HS-5 (cell line): ENCODE data around the gene MID1.
"Not testable (repeated sequence)": the region's sequence is repeated elsewhere in the genome, so short reads cannot be mapped to it uniquely, and the experiment has no call there.

Experiments
- DNase-seq: peaks from one replicate; pipeline ENCODE4 v3.0.0-alpha.2; 2012; ENCODE audit warnings: low read depth

MID1 gene

GRCh38 chrX:10617186-10617998 lies 3.0 kb downstream of the MID1 start:
- DNase-seq = no peak

DNA sequence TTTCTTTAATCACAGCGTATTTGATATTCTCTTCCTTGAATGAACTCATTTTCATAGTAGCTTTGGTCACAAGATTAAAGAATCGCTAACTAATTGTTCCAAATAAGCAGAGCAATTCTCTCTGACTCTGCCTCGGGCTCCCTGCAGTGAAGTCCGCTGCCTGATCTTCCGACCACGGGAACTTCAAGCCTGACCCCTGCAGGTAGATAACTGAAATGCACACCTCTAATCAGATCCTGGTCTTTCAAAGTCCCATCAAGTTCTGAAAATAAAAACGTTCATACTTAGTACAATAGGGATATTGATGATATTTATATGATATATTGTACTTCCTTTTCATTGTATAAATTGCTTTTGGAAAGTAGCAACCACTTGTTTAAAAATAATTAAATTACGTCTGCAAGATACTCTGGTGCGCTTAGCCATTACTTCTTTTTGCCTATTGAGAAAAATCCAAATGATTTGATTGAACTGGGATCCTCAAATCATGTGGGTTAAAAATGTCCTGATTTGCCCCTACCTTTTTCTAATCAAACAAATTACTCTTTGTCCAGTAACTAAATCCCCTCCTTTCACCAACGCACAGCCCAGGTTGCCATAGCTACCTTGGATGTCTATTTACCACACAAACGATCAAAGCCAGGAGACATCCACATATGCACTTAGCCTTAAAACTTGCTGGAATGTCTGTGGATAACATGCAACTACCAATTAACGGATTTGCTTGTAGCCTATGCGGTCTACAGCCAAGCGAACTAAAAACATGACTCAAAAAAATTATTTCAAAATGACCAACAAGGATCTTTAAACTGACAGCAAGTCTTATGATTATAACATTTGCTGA lies 4.2 kb downstream of the MID1 start:
- DNase-seq = no peak

DNA sequence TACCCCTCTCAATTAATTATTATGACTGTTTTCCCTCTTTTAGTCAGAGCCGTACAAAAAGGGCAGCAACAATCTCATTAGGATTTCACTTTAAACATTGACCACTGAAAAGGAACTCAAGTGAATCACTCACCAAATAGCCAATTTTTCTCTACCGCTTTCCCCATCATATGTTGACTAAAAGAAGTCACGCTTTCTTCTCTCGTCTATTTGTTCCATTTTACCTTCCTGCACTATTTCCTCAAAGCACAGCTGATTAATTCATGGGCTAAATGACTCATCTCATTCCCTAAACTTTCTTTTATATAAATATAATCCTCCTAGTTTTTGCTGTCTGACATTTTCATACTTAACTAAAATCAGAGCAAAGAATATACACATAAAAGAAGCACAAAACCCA lies 8.2 kb downstream of the MID1 start:
- DNase-seq = no peak

DNA sequence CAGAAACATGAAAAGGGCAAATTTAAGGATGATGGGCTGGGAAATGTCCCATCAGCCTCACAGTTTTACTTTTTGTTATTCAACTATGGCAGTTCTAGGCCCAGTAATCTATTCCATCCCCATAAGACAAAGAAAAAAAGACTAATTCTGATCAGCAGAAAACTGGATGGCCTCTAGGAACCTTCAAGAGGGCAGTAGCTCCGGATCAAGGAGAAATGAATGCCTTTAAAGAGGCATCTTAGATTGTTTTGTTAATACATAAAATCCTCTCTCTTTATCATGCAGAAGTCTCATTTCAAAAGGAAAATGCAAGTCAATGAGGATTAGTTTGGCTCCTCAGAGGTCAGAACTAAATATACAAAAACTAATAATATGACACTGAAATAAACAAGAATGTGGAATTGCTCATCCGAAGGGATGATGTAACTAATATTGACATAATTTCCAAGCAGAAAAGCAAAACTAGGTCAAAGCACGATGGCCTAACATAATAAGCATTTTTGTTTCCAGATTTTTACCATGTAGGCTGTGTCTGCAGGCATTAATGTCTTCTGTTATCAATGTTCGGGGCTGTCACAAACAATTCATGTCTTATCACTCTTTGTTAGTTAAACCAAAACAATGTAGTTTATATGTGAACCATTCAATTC lies 8.8 kb downstream of the MID1 start:
- DNase-seq = no peak

- no peak for DNase-seq
Measured at GRCh38 chrX:10608099-10608498, 12.3 kb downstream of the MID1 start.

DNA sequence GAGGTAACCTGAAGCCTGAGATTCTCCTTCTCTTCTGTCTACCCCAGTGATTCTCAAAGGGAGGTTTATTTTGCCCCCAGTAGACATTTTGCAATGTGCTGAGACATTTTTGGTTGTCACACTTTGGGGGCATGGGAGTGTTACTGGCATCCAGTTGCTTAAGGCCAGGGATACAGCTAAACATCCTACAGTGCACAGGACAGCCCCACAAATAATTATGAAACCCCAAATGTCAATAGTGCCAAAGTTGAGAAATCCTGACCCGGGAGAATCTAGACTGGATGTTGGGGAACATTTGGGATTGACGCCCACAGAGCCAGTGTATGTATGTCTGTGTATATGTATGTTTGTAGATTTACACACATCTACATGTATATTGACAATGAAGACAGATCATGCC lies 13.2 kb downstream of the MID1 start:
- DNase-seq = no peak

- no peak for DNase-seq
Measured at GRCh38 chrX:10603612-10604011, 16.8 kb downstream of the MID1 start.

DNA sequence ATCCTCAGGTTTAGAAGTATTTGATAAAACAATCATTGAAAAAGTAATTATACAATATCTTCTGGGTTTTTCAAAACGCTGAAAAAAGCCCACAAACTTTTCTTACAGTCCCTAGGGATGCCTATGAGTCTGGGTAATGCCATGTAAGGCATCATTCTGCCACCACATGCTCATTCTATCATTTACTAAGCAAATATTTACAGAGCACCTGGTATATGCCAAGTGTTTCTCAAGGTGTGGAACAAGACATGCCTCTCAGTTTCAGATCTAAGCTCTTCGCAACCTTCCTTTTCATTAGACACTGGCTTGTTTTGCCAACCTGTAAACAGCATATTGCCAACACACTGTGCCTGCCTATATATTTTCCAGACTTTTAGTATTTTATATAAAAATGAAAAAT lies 17.7 kb downstream of the MID1 start:
- DNase-seq = no peak

DNA sequence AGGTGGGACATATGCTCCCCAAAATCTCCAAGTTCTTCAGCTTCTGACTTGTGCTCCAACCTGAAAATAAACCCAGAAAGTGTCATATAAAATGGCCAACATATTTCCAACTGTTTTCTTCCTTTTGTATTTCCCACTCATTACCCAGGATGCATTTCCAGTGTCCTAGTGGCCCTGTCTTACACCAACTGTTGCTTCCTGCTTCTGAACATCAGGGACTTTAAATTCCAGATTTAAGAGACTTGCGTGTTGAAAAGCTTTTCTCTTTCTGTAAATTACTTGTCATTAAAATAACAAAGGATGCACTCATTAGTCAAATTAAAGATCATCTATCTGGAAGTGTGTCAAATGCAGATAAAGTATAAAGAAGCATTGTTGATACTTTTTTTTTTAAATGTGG lies 19.9 kb downstream of the MID1 start:
- no peak for DNase-seq

DNA sequence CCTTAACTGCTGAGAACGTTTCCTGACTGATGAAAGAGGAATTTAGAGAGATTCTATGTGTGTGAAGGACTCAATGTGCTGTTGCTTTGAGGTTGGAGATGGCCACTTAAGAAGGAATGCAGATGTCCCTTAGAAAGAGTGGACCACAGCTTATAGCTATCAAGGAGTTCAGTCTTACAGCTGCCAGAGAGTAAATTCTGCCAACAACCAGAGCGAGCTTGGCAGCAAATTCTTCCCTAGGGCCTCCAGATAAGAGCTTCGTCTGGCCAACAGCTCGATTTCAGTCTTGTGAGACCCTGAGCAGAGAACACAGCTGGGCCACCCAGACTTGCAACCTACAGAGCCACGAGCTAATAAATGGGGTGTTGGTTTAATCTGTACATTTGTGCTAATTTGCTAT lies 21.8 kb downstream of the MID1 start:
- no peak for DNase-seq

DNA sequence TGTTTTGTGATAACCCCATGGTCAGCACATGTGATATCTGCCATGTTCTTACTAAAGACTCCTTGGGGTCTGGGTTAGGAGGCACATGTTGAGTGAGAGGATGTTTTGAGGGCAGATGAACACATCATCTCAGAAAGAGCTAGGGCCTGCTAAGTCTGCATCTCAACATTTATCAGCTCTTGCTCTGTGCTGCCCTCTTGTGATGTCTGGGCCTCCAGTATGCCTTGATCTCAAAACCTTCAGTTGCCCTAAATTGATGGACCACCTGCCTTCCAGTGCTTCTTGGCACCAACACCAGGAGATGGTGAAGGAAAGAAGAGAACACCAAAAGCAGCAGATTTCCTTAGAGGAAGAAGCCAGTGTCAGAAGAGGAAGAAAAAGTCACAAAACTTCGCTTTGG lies 22.5 kb downstream of the MID1 start:
- no peak for DNase-seq

GRCh38 chrX:10591363-10592335 lies 28.7 kb downstream of the MID1 start:
- no peak for DNase-seq

GRCh38 chrX:10589787-10590186 lies 30.6 kb downstream of the MID1 start:
- not testable (repeated sequence) for DNase-seq

DNA sequence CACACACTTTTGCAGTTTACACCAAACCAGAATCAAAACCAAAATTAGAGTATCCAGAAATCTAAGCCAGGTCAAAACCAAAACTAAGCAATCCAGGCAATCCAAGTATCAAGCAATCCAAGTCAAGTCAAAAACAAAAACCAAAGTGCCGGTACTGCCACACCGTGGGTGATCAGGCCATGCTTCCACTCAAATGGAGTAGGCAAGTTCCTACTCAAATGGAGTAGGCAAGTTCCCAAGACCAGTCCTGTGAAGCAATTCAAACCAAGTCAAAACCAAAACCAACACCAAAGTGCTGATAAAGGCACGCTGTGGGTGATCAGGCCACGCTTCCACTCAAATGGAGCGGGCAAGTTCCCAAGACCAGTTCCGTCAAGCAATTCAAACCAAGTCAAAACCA lies 31.3 kb downstream of the MID1 start:
- DNase-seq = no peak

DNA sequence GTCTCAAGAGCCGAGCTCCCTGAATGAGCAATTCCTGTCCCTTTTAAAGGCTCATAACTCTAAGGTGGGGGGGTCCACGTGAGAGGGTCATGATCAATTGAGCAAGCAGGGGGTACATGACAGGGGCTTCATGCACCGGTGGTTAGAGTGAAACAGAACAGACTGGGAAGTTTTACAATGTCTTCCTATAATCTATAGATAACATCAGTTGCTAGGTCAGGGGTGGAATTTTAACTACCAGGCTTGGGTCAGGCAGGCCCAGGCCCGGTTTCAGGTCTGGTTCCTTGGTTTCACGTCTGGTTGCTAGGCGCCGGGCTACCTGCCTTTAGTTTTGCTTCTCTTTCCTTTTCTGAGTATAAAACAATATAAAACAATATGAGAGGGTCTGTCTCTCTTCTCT lies 35.5 kb downstream of the MID1 start:
- DNase-seq = not testable (repeated sequence)

DNA sequence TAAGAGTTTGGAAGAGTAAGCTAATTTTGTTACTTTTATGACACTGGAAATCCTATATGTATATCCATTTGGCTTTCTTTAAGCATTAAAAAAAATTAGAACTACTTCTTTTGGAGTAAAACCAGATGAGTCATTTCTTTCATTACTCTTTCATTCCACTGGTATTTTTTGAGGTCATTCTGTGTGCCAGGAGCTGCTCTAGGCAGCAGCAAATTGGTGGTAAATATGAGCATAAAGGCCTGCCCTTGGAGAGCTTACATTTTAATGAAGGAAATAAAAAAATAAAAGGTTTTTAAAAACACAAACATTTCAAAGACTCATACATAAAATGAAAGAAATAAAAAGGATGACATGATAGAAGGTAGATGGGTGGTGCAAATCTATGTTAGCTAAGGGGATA lies 37.4 kb downstream of the MID1 start:
- DNase-seq = no peak

- no peak for DNase-seq
Measured at GRCh38 chrX:10582215-10582733, 38.1 kb downstream of the MID1 start.

DNA sequence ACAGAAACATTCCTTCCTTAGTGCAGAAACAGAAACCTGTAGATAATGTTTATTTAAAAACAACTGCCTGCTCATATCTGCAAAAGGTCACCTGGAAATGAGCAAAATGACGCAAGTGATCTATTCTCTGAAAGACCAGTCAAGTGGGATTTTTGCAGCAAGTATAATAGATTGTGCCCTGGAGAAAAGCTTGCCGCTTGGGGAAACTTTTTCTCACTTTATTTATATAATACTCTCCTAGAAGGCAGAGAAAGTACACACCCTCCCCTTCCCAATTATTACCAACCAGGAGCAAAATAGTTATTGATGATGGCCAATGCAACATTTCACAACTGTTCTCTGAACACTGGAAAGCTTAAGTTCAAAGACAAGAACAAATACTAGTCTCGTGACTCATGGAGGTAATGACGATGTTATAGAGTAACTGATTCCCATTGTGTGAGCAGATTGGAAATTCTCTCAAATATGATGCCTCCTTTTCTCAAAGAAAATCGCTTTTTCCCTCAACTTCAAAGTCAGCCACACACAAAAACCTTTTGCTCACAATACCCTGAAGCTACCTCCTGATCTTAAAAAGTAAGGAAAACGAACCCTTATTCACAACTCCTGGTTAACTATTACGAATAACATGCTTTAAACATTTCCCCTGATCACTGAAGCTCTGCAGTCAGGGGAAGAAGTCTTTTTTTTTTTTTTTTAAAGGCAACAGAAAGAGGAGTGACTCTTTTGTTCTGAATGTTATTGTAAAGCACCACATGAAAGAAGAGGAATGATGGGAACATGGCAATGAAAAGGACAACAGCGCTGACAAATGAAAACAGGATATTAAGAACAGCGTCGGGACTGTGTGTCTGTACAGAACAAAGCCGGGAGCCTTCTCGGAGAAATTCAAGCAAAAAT lies 41.0 kb downstream of the MID1 start:
- DNase-seq = peak; percentile 38

GRCh38 chrX:10578527-10578926 lies 41.9 kb downstream of the MID1 start:
- DNase-seq = no peak

- DNase-seq = no peak
Measured at GRCh38 chrX:10577853-10578252, 42.5 kb downstream of the MID1 start.
